Muscle of arm (tissue), 12 donors: ENCODE results near the gene INTS15. TPM values are rescaled to one million over a fixed set of nuclear protein-coding genes. Genes with fewer than 3 reads are reported as not detected.
"Not testable (repeated sequence)": the region's sequence is repeated elsewhere in the genome, so short reads cannot be mapped to it uniquely, and the experiment has no call there.

Experiments used
- DNase-seq: peaks from one replicate; pipeline ENCODE4 v3.0.0-alpha.2; 2013
- polyA plus RNA-seq, 12 donors: library from polyadenylated mRNA; unstranded; fragments of 120-200 nt; gene quantifications; one replicate each; pipeline ENCODE4 v1.2.1, GENCODE V29; 2013; ENCODE audit not compliant: insufficient read length in 12 of 12

Gene INTS15
- polyA plus RNA-seq, 12 donors = 15.3 to 33.3 (median 23.5) TPM; not detected in 1

- no peak for DNase-seq
Measured at GRCh38 chr7:6576024-6576866, 13.6 kb upstream of the INTS15 start.

GRCh38 chr7:6576867-6577368 lies 12.9 kb upstream of the INTS15 start:
- DNase-seq = not testable (repeated sequence)

GRCh38 chr7:6577369-6578113 lies 12.3 kb upstream of the INTS15 start, which contains the start of gene ZDHHC4:
Gene ZDHHC4, plus strand, starts transcription at chr7:6577454. Its CDS starts 3,108 bp downstream, at chr7:6580562.
- DNase-seq = peak; percentile 91

- no peak for DNase-seq
Measured at GRCh38 chr7:6578114-6579084, 11.4 kb upstream of the INTS15 start.

GRCh38 chr7:6579446-6579845 lies 10.4 kb upstream of the INTS15 start:
- DNase-seq = no peak

- DNase-seq = not testable (repeated sequence)
Measured at GRCh38 chr7:6585746-6586432, 3.9 kb upstream of the INTS15 start.

GRCh38 chr7:6588566-6588965 lies 1.3 kb upstream of the INTS15 start:
- DNase-seq = no peak

- no peak for DNase-seq
Measured at GRCh38 chr7:6589151-6589828, 531 bp upstream of the INTS15 start.

GRCh38 chr7:6590645-6591110 lies 857 bp downstream of the INTS15 start:
- no peak for DNase-seq

- DNase-seq = no peak
Measured at GRCh38 chr7:6600093-6600492, 10.3 kb downstream of the INTS15 start.

- DNase-seq = no peak
Measured at GRCh38 chr7:6604458-6604857, 14.6 kb downstream of the INTS15 start.

- DNase-seq = no peak
Measured at GRCh38 chr7:6606866-6607583, 17.2 kb downstream of the INTS15 start.

- no peak for DNase-seq
Measured at GRCh38 chr7:6607651-6608051, 17.8 kb downstream of the INTS15 start.

- DNase-seq = no peak
Measured at GRCh38 chr7:6608081-6608480, 18.3 kb downstream of the INTS15 start.

- no peak for DNase-seq
Measured at GRCh38 chr7:6608794-6609193, 19.0 kb downstream of the INTS15 start.

- no peak for DNase-seq
Measured at GRCh38 chr7:6612819-6613218, 23.0 kb downstream of the INTS15 start.

- DNase-seq = no peak
Measured at GRCh38 chr7:6613706-6614105, 23.9 kb downstream of the INTS15 start.

- DNase-seq = no peak
Measured at GRCh38 chr7:6614953-6615722, 25.3 kb downstream of the INTS15 start, which contains the start of gene ZNF853. Gene ZNF853, plus strand, starts transcription at chr7:6615610. Its CDS starts 565 bp downstream, at chr7:6616175.
